HepG2 (cell line): ENCODE data around the gene MRPS11. TPM values are rescaled to one million over a fixed set of nuclear protein-coding genes. Genes with fewer than 3 reads are reported as not detected.

Experiments used
- FOXK1 ChIP-seq: sonication (generic); formaldehyde crosslinking; IDR thresholded peaks from 2 replicates; pipeline ENCODE4 v1.4.0; 2020; ENCODE audit warnings: low read depth, missing genetic modification reagents, borderline replicate concordance
- GABPA ChIP-seq, 2 experiments: IDR thresholded peaks; 2 replicates each; pipeline ENCODE4 v1.6.1; 2011 to 2016; ENCODE audit warnings: low read depth in 2 of 2, low read length in 1 of 2, missing biosample characterization in 1 of 2, missing genetic modification characterization in 1 of 2
- HMG20A ChIP-seq: IDR thresholded peaks from 2 replicates; pipeline ENCODE4 v1.6.1; 2016; ENCODE audit warnings: borderline replicate concordance
- KAT7 ChIP-seq: IDR thresholded peaks from 2 replicates; pipeline ENCODE4 v1.6.1; 2018; ENCODE audit warnings: borderline replicate concordance, missing compliant biosample characterization
- KLF15 ChIP-seq: sonication (generic); formaldehyde crosslinking; IDR thresholded peaks from 2 replicates; pipeline ENCODE4 v1.8.1; 2023; ENCODE audit warnings: borderline replicate concordance, mild to moderate bottlenecking, inconsistent platforms, missing genetic modification reagents, mixed read lengths
- KLF16 ChIP-seq, 2 experiments: sonication (generic) in 1 of 2; formaldehyde crosslinking in 1 of 2; IDR thresholded peaks; 2 replicates each; pipeline versions ENCODE4 v1.6.1 to v1.8.0; 2016 to 2023; ENCODE audit warnings: missing genetic modification reagents in 2 of 2, missing compliant biosample characterization in 1 of 2
- MIER3 ChIP-seq: IDR thresholded peaks from 2 replicates; pipeline ENCODE4 v1.6.1; 2016; ENCODE audit warnings: missing compliant biosample characterization, borderline replicate concordance
- MLLT10 ChIP-seq: sonication (generic); formaldehyde crosslinking; IDR thresholded peaks from 2 replicates; pipeline ENCODE4 v1.4.0; 2020; ENCODE audit warnings: missing genetic modification reagents
- MTA1 ChIP-seq: sonication (generic); formaldehyde crosslinking; IDR thresholded peaks from 2 replicates; pipeline ENCODE4 v1.4.0; 2020; ENCODE audit warnings: missing genetic modification reagents, mild to moderate bottlenecking, borderline replicate concordance
- NR3C1 ChIP-seq: sonication (generic); formaldehyde crosslinking; IDR thresholded peaks from 2 replicates; pipeline ENCODE4 v1.4.0; 2020; ENCODE audit warnings: missing genetic modification reagents
- POLR2AphosphoS5 ChIP-seq: IDR thresholded peaks from 2 replicates; pipeline ENCODE4 v1.6.1; 2012; ENCODE audit warnings: low read depth, low read length
- REXO4 ChIP-seq: sonication (generic); formaldehyde crosslinking; IDR thresholded peaks from 2 replicates; pipeline ENCODE4 v1.8.0; 2022; ENCODE audit warnings: missing genetic modification reagents, mild to moderate bottlenecking, borderline replicate concordance
- SIN3A ChIP-seq: IDR thresholded peaks from 2 replicates; pipeline ENCODE4 v1.6.1; 2011; ENCODE audit warnings: low read depth, mild to moderate bottlenecking, control low read depth, low read length, borderline replicate concordance
- SNAI1 ChIP-seq: sonication (generic); formaldehyde crosslinking; IDR thresholded peaks from 2 replicates; pipeline ENCODE4 v1.5.0; 2020; ENCODE audit warnings: mild to moderate bottlenecking, missing genetic modification reagents, borderline replicate concordance
- TSC22D2 ChIP-seq: sonication (generic); formaldehyde crosslinking; IDR thresholded peaks from 2 replicates; pipeline ENCODE4 v1.5.1; 2020; ENCODE audit warnings: missing genetic modification reagents, mild to moderate bottlenecking, borderline replicate concordance
- XRCC5 ChIP-seq: fragments of 200-400 bp; formaldehyde crosslinking; optimal IDR thresholded peaks from 2 replicates; pipeline ENCODE3; 2017; ENCODE audit warnings: mild to moderate bottlenecking, low read length
- ZBTB3 ChIP-seq: sonication (generic); formaldehyde crosslinking; IDR thresholded peaks from 2 replicates; pipeline ENCODE4 v1.4.0; 2020; ENCODE audit warnings: low read depth, mild to moderate bottlenecking, moderate library complexity, missing genetic modification reagents, borderline replicate concordance
- ZBTB42 ChIP-seq: sonication (generic); formaldehyde crosslinking; IDR thresholded peaks from 2 replicates; pipeline ENCODE4 v1.5.0; 2020; ENCODE audit warnings: mild to moderate bottlenecking, missing genetic modification reagents
- ZBTB43 ChIP-seq: sonication (generic); formaldehyde crosslinking; conservative IDR thresholded peaks from 2 replicates; pipeline ENCODE4 v1.4.0; 2020; ENCODE audit warnings: missing genetic modification reagents
- ZC3H13 ChIP-seq: sonication (generic); formaldehyde crosslinking; IDR thresholded peaks from 2 replicates; pipeline ENCODE4 v1.8.1; 2023; ENCODE audit warnings: mild to moderate bottlenecking, missing genetic modification reagents, moderate library complexity
- ZFY ChIP-seq: sonication (generic); formaldehyde crosslinking; IDR thresholded peaks from 2 replicates; pipeline ENCODE4 v1.4.0; 2020; ENCODE audit warnings: missing genetic modification reagents
- ZNF225 ChIP-seq: sonication (generic); formaldehyde crosslinking; IDR thresholded peaks from 2 replicates; pipeline ENCODE4 v1.4.0; 2020; ENCODE audit warnings: mild to moderate bottlenecking, missing genetic modification reagents
- ZNF577 ChIP-seq: sonication (generic); formaldehyde crosslinking; IDR thresholded peaks from 2 replicates; pipeline ENCODE4 v1.4.0; 2020; ENCODE audit warnings: mild to moderate bottlenecking, low read depth, missing genetic modification reagents, borderline replicate concordance
- ZNF687 ChIP-seq: sonication (generic); formaldehyde crosslinking; IDR thresholded peaks from 2 replicates; pipeline ENCODE4 v1.5.1; 2020; ENCODE audit warnings: mild to moderate bottlenecking, missing genetic modification reagents, moderate library complexity
- ZNF878 ChIP-seq: sonication (generic); formaldehyde crosslinking; IDR thresholded peaks from 2 replicates; pipeline ENCODE4 v1.8.1; 2023; ENCODE audit warnings: mild to moderate bottlenecking, missing genetic modification reagents, moderate library complexity
- polyA plus RNA-seq, 8 experiments: library from polyadenylated mRNA; depleted of rRNA in 3 of 8; stranded (reverse) in 7 of 8; unstranded in 1 of 8; fragments of >200 nt; fragmentation: Illumina TruSeq in 4 of 8; extraction: Trizol in 4 of 8; gene quantifications; 2 replicates each; pipeline versions ENCODE4 v1.2.1 to v1.2.3, GENCODE V29; 2011 to 2016; ENCODE audit warnings: low read depth in 4 of 8, missing spikeins in 1 of 8, mixed read lengths in 1 of 8; ENCODE audit not compliant: insufficient read depth in 1 of 8
- total RNA-seq, 5 experiments: library from RNA; depleted of rRNA; stranded (reverse); fragments of >200 nt; fragmentation: Illumina TruSeq; extraction: Trizol; gene quantifications; 2 replicates each; pipeline ENCODE4 v1.2.3, GENCODE V29; 2016; ENCODE audit warnings: low read depth in 1 of 5

Gene MRPS11
- total and polyA plus RNA-seq, 2 of the 13 experiments (the other 11 are each of a cell fraction or from before 2014, with no cell fraction given) = 50.1 to 72.7 TPM

DNA sequence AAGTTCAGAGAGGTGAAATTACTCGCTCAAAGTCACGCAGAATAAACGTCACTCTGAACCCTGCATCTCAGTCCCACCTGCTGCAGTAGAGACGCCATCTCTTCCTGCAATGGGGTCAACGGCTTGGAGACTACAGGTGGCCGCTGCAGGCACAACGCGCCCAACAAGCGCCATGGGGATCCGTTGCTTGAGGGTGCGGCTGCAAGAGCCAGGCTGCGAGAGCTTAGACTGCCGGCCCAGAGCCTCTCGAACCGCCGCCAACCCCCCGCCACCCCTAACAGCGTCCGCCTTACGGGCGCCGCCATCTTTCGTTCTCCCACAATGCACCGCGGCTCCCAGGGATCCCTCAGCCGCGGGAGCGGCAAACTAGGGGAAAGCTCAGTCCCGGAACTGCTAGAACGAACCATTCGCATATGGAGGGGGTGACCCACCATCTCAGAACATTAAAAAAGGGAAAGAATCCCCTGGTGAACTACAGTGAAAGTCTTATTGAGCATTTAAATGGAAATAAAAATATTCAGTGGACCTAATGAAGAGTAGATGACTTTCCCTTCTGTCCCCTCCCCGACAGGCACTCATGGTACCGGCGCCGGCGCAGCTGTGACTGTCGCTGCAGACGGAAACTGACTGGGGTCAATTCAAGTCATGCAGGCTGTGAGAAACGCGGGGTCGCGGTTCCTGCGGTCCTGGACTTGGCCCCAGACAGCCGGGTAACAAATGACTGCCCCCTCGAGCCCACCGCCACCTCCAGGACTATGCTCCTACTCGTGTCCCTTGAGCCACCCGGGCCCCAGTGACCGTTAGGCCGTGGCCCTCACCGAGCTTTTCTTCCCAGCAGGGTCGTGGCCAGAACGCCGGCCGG lies at the start of gene MRPS11, which contains the start of gene MRPL46 (continued):
- TF ChIP-seq ZBTB42 (CRISPR knock-in tag) (0 out of 2 replicates have a peak, but pooled peaks have one; percentile 30), ZBTB3 (CRISPR knock-in tag) (no peak), ZC3H13 (CRISPR knock-in tag) (no peak; the same call in 1 of the 2 replicates), KLF15 (CRISPR knock-in tag) (no peak), HMG20A (CRISPR knock-in tag) (no peak), NR3C1 (CRISPR knock-in tag) (no peak), MIER3 (CRISPR knock-in tag) (no peak), ZNF225 (CRISPR knock-in tag) (0 out of 2 replicates have a peak, but pooled peaks have one; percentile 17), GABPA (IDR thresholded peaks at IDR 0.05; ENCODE audit: low read depth, low read length) (no peak), GABPA (CRISPR knock-in tag; IDR thresholded peaks at IDR 0.05; ENCODE audit: low read depth) (peak; percentile 70), ZNF878 (CRISPR knock-in tag) (no peak), REXO4 (CRISPR knock-in tag) (no peak), SNAI1 (CRISPR knock-in tag) (0 out of 2 replicates have a peak, but pooled peaks have one; percentile 75), ZNF577 (CRISPR knock-in tag) (no peak), ZFY (CRISPR knock-in tag) (peak; percentile 83), SIN3A (peak; percentile 75), MLLT10 (CRISPR knock-in tag) (no peak), ZBTB43 (CRISPR knock-in tag) (0 out of 2 replicates have a peak, but pooled peaks have one; percentile 51), MTA1 (CRISPR knock-in tag) (peak; percentile 73; the same call in 1 of the 2 replicates), FOXK1 (CRISPR knock-in tag) (peak; percentile 58; the same call in 1 of the 2 replicates), POLR2AphosphoS5 (peak; percentile 78), TSC22D2 (CRISPR knock-in tag) (no peak), XRCC5 (peak; percentile 56), KAT7 (CRISPR knock-in tag) (no peak), ZNF687 (CRISPR knock-in tag) (peak; percentile 86), KLF16 (CRISPR knock-in tag; IDR thresholded peaks at IDR 0.05) (peak in 1 of 2 experiments; percentile 32; a peak in 1 of 4 replicates)
